Chondrocyte (in vitro differentiated cells): Measurements from ENCODE around the gene TMBIM1. TPM values are rescaled to one million over a fixed set of nuclear protein-coding genes. Genes with fewer than 3 reads are reported as not detected.

Source experiments
- DNase-seq: peaks from one replicate; pipeline ENCODE4 v3.0.0; 2021; ENCODE audit warnings: mixed read lengths, low spot score
- H3K27ac Mint-ChIP-seq: one replicate; pipeline ENCODE4 v1.8.0; 2021; ENCODE audit warnings: mild to moderate bottlenecking, moderate library complexity, mixed read lengths; ENCODE audit not compliant: unreplicated experiment
- H3K27me3 Mint-ChIP-seq: 2 replicates; pipeline ENCODE4 v1.8.0; 2021; ENCODE audit warnings: low read depth, mixed read lengths
- H3K36me3 Mint-ChIP-seq: 2 replicates; pipeline ENCODE4 v1.8.0; 2021; ENCODE audit warnings: low read depth, mixed read lengths
- H3K4me1 Mint-ChIP-seq: 2 replicates; pipeline ENCODE4 v1.8.0; 2021; ENCODE audit warnings: low read depth, mild to moderate bottlenecking, mixed read lengths
- H3K4me3 Mint-ChIP-seq: one replicate; pipeline ENCODE4 v1.8.0; 2021; ENCODE audit warnings: mild to moderate bottlenecking, moderate library complexity, mixed read lengths; ENCODE audit not compliant: unreplicated experiment
- H3K9me3 Mint-ChIP-seq: 2 replicates; pipeline ENCODE4 v1.8.0; 2021; ENCODE audit warnings: low read depth, mixed read lengths
- total RNA-seq: library from RNA; stranded (reverse); gene quantifications from 3 replicates; pipeline ENCODE4 v1.2.1, GENCODE V29; 2021
- TF ChIP-seq, protein P1 (sequence below): fragments of 200-600 bp; sonication (generic); IDR thresholded peaks from 2 replicates; pipeline ENCODE4 v1.5.0; 2021; ENCODE audit warnings: antibody characterized with exemption, mild to moderate bottlenecking, moderate library complexity

The TMBIM1 gene
- total RNA-seq, 1 donor from 2014 or later: 100 TPM

- Mint-ChIP-seq H3K36me3 (no peaks in the 10 kb centered on the region), H3K4me3 (peak overlapping the region; percentile 95), H3K4me1 (peaks cover 29% of the 10 kb centered on the region), H3K27ac (peak overlapping the region; percentile 90), H3K27me3 (no peaks in the 10 kb centered on the region), H3K9me3 (no peaks in the 10 kb centered on the region)
- TF ChIP-seq, protein P1, sequence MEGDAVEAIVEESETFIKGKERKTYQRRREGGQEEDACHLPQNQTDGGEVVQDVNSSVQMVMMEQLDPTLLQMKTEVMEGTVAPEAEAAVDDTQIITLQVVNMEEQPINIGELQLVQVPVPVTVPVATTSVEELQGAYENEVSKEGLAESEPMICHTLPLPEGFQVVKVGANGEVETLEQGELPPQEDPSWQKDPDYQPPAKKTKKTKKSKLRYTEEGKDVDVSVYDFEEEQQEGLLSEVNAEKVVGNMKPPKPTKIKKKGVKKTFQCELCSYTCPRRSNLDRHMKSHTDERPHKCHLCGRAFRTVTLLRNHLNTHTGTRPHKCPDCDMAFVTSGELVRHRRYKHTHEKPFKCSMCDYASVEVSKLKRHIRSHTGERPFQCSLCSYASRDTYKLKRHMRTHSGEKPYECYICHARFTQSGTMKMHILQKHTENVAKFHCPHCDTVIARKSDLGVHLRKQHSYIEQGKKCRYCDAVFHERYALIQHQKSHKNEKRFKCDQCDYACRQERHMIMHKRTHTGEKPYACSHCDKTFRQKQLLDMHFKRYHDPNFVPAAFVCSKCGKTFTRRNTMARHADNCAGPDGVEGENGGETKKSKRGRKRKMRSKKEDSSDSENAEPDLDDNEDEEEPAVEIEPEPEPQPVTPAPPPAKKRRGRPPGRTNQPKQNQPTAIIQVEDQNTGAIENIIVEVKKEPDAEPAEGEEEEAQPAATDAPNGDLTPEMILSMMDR: no peak
- no peak for DNase-seq
Measured at GRCh38 chr2:218322768-218323525, 30.6 kb upstream of the TMBIM1 start.

DNA sequence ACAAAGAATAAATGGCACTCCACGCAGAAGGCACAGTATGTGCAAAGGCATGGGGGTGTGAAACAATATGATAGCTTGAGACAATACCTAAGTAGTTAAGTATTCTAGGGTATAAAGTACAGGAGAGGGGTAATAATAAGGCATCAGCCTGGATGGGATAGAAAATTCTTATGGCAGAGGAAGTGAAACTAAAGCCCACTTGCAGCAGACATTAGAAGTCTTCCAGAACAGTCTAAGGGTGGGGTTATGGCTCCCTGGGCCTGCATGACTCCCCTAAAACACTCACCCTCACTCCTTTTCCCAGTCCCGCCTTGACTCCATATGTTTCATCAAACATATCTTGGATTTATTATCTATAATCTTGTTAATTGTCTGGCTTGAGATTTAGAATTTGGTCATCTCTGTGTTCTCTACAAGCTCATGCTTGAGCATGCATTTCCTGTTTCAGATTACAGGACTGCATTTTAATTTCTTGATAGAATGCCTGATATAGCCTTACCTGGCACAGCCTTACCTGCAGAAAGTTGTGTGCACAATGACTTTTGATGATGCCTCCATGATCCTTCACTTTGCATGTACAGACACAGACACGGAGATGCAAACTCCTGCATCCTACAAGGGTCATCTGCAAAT lies 28.5 kb upstream of the TMBIM1 start:
- Mint-ChIP-seq H3K36me3 (no peaks in the 10 kb centered on the region), H3K4me1 (peaks cover 33% of the 10 kb centered on the region), H3K4me3 (no peak overlapping the region), H3K9me3 (no peaks in the 10 kb centered on the region), H3K27ac (no peak overlapping the region), H3K27me3 (no peaks in the 10 kb centered on the region)
- DNase-seq: no peak
- TF ChIP-seq, protein P1: no peak

DNA sequence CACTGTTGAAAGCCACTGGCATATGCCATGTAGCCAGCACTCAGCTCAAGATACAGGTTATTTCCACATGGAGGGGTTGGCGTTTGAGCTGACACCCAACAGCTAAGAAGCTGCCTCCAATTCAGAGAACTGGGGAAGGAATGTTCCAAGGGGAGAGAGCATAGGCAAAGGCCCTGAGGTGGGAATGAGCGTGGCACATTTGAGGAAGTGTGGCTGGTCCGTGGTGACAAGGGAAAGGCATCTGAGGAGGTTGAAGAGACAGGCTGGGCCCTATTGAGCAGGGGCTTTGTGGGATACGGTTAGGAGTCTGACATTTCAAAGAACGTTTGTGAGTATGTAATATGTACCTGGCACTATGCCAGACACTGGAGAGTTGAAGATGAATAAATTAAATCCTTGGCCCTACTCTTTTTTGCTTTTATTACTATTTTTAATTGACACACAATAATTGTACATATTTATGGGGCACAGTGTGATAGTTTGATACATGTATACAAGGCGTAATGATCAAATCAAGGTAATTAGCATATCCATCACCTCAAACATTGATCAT lies 27.6 kb upstream of the TMBIM1 start:
- H3K4me1 Mint-ChIP-seq: peaks cover 29% of the 10 kb centered on the region
- H3K9me3 Mint-ChIP-seq: no peaks in the 10 kb centered on the region
- DNase-seq: no peak
- H3K4me3 Mint-ChIP-seq: no peak overlapping the region
- no peaks in the 10 kb centered on the region for H3K27me3 Mint-ChIP-seq
- TF ChIP-seq, protein P1: no peak
- no peak overlapping the region for H3K27ac Mint-ChIP-seq
- no peaks in the 10 kb centered on the region for H3K36me3 Mint-ChIP-seq

DNA sequence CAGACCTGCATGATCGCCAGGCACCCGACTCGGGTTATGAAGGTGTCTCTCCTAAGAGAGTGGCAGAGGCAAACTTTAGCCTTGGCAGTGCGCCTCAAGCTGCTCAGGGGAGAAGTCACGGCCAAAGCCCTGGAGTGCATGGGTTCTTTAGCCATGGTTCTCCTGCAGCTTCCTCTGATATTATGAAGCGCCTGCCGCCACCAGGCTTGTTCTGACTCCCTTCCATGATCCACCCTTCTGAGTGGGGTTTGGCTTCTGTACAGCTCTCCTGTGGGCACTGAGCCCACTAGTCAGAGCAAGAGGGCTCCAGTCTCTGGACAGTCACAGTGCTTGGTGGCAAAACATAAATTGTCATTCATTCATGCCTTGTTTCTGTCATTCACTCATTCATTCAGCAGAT lies 25.9 kb upstream of the TMBIM1 start:
- Mint-ChIP-seq H3K9me3 (no peaks in the 10 kb centered on the region), H3K27ac (no peak overlapping the region), H3K27me3 (no peaks in the 10 kb centered on the region), H3K36me3 (no peaks in the 10 kb centered on the region), H3K4me3 (no peak overlapping the region), H3K4me1 (peaks cover 16% of the 10 kb centered on the region)
- TF ChIP-seq, protein P1: no peak
- DNase-seq: no peak

DNA sequence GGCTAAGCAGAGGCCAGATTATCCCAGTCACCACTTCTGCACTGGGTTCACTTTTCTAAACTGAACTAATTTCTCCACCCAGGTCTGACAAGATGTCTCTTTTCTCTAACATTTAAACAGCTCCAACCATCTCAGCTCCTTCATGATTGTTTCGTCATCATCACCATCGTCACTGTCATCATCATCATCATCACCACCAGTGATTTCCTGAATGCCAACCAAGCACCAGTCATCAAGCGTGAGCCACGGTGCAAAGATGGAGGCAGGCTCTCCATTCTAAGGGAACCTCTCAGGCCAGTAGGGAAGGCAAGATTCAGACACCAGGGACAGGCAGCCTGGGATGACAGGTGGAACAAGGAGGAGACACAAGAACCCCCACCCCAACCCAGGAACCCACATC lies 25.5 kb upstream of the TMBIM1 start:
- H3K4me3 Mint-ChIP-seq: no peak overlapping the region
- no peaks in the 10 kb centered on the region for H3K36me3 Mint-ChIP-seq
- TF ChIP-seq, protein P1: no peak
- no peak overlapping the region for H3K27ac Mint-ChIP-seq
- DNase-seq: no peak
- no peaks in the 10 kb centered on the region for H3K27me3 Mint-ChIP-seq
- peaks cover 16% of the 10 kb centered on the region for H3K4me1 Mint-ChIP-seq
- no peaks in the 10 kb centered on the region for H3K9me3 Mint-ChIP-seq
